ENCODE data around the gene DGKI. TPM values are rescaled to one million over a fixed set of nuclear protein-coding genes. Genes with fewer than 3 reads are reported as not detected.

DGKI gene
- total and polyA plus RNA-seq, 9 of the 15 experiments (the other 6 are each of a cell fraction or from before 2014, with no cell fraction given) = 0.11 to 0.54 (median 0.15) TPM; not detected in 5

DNA sequence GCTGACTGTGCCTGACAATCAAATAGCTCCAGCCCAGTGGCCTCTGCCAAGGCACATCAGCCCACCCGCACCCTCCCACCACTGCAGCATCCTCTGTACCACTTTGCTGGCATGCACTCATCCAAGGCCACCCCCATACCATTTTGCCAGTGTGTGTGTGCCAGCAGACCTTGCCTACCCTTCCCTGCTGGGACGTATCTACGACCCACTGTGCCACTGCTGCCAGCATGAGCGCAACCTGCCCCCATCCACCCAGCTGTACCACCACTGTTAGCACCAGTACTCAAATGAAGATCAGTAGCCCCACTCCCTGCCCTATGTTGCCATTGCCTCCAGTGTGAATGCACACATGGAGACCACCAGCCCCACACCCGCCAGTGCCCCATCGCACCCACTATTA, 353.9 kb downstream of the DGKI start:
- no peak overlapping the region for H3K9ac ChIP-seq (ENCODE audit: insufficient read depth in 1 of 2, low read depth in 2 of 2, low read length in 2 of 2)
- CTCF ChIA-PET (ENCODE audit: low intra/inter-chr PET ratio) = no interaction called here
- no peaks in the 10 kb centered on the region for H3K9me1 ChIP-seq (ENCODE audit: control insufficient read depth, insufficient read depth, low read length)
- FAIRE-seq = no peak
- no peak overlapping the region for H2AFZ ChIP-seq (ENCODE audit: low read depth, low read length)
- no peak overlapping the region for H3K4me2 ChIP-seq (ENCODE audit: insufficient read depth, low read length)
- TF ChIP-seq NCOA2 (IDR thresholded peaks at IDR 0.05; ENCODE audit: partially characterized antibody in 2 of 2) = no peak
- TF ChIP-seq ETV6 (IDR thresholded peaks at IDR 0.05; ENCODE audit: borderline replicate concordance in 1 of 2, low read depth in 2 of 2, low read length in 1 of 2) = no peak
- no peak for TF ChIP-seq ETV6 (CRISPR knock-in tag; IDR thresholded peaks at IDR 0.05; ENCODE audit: borderline replicate concordance)
- no peak for TF ChIP-seq NR2C2 (CRISPR knock-in tag; IDR thresholded peaks at IDR 0.05)
- no peak for TF ChIP-seq NR2C2 (tag; IDR thresholded peaks at IDR 0.05)
- TF ChIP-seq, protein P1, sequence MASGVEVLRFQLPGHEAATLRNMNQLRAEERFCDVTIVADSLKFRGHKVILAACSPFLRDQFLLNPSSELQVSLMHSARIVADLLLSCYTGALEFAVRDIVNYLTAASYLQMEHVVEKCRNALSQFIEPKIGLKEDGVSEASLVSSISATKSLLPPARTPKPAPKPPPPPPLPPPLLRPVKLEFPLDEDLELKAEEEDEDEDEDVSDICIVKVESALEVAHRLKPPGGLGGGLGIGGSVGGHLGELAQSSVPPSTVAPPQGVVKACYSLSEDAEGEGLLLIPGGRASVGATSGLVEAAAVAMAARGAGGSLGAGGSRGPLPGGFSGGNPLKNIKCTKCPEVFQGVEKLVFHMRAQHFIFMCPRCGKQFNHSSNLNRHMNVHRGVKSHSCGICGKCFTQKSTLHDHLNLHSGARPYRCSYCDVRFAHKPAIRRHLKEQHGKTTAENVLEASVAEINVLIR (CRISPR knock-in tag; IDR thresholded peaks at IDR 0.05) = no peak
- no peak for TF ChIP-seq EP400 (IDR thresholded peaks at IDR 0.05)
- no peak for TF ChIP-seq CSDE1 (IDR thresholded peaks at IDR 0.05)
- TF ChIP-seq, protein P2, sequence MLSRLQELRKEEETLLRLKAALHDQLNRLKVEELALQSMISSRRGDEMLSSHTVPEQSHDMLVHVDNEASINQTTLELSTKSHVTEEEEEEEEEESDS (CRISPR knock-in tag; IDR thresholded peaks at IDR 0.05) = no peak
- no peak for TF ChIP-seq EHMT2 (IDR thresholded peaks at IDR 0.05)
- TF ChIP-seq ATF7 (IDR thresholded peaks at IDR 0.05) = no peak
- TF ChIP-seq PRPF4 (IDR thresholded peaks at IDR 0.05; ENCODE audit: insufficient read depth, low read depth, low read length, poor library complexity, severe bottlenecking) = no peak
- TF ChIP-seq ELF2 (CRISPR knock-in tag; IDR thresholded peaks at IDR 0.05) = no peak
- TF ChIP-seq, protein P3, sequence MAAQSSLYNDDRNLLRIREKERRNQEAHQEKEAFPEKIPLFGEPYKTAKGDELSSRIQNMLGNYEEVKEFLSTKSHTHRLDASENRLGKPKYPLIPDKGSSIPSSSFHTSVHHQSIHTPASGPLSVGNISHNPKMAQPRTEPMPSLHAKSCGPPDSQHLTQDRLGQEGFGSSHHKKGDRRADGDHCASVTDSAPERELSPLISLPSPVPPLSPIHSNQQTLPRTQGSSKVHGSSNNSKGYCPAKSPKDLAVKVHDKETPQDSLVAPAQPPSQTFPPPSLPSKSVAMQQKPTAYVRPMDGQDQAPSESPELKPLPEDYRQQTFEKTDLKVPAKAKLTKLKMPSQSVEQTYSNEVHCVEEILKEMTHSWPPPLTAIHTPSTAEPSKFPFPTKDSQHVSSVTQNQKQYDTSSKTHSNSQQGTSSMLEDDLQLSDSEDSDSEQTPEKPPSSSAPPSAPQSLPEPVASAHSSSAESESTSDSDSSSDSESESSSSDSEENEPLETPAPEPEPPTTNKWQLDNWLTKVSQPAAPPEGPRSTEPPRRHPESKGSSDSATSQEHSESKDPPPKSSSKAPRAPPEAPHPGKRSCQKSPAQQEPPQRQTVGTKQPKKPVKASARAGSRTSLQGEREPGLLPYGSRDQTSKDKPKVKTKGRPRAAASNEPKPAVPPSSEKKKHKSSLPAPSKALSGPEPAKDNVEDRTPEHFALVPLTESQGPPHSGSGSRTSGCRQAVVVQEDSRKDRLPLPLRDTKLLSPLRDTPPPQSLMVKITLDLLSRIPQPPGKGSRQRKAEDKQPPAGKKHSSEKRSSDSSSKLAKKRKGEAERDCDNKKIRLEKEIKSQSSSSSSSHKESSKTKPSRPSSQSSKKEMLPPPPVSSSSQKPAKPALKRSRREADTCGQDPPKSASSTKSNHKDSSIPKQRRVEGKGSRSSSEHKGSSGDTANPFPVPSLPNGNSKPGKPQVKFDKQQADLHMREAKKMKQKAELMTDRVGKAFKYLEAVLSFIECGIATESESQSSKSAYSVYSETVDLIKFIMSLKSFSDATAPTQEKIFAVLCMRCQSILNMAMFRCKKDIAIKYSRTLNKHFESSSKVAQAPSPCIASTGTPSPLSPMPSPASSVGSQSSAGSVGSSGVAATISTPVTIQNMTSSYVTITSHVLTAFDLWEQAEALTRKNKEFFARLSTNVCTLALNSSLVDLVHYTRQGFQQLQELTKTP (IDR thresholded peaks at IDR 0.05; ENCODE audit: low read depth in 1 of 2, partially characterized antibody in 2 of 2) = no peak
- TF ChIP-seq ILF3 (IDR thresholded peaks at IDR 0.05; ENCODE audit: borderline replicate concordance) = no peak
- TF ChIP-seq ZNF253 (CRISPR knock-in tag; conservative IDR thresholded peaks at IDR 0.05) = no peak
- TF ChIP-seq GATAD2B (IDR thresholded peaks at IDR 0.05; ENCODE audit: borderline replicate concordance) = no peak
- TF ChIP-seq ADNP (tag; IDR thresholded peaks at IDR 0.05) = no peak
- no peak for TF ChIP-seq RBFOX2 (IDR thresholded peaks at IDR 0.05; ENCODE audit: low read depth, low read length)
- TF ChIP-seq NR3C1 (CRISPR knock-in tag; IDR thresholded peaks at IDR 0.05) = no peak
- in situ Hi-C loops (cut with MboI) = no loop called here
- intact Hi-C loops (cut with micrococcal nuclease) = no loop called here
- no peak for DNase-seq (ENCODE audit: extremely low read depth in 1 of 4, low spot score in 3 of 4)
- no peaks in the 10 kb centered on the region for H3K4me1 ChIP-seq (replicated peaks in 1 of 2; ENCODE audit: control insufficient read depth in 2 of 2, insufficient read depth in 2 of 2, low read length in 2 of 2)
- BruUV-seq (replicated peaks) = no TSS peak
- no peaks in the 10 kb centered on the region for H4K20me1 ChIP-seq (replicated peaks; ENCODE audit: control insufficient read depth, insufficient read depth, low read length)
- ATAC-seq = no peak
- H3K9me3 ChIP-seq (replicated peaks; ENCODE audit: control insufficient read depth, insufficient read depth, low read depth, low read length) = no peaks in the 10 kb centered on the region
- WGBS (ENCODE audit: insufficient coverage, low coverage, missing lambda C conversion rate) = 0% methylated on average over 6 of the region's 6 CpGs
- no peak overlapping the region for H3K4me3 ChIP-seq
- no peak overlapping the region for H3K27ac ChIP-seq (ENCODE audit: extremely low read depth, low read depth, low read length)
- H3K36me3 ChIP-seq (ENCODE audit: control insufficient read depth, insufficient read depth, low read length) = no peaks in the 10 kb centered on the region
- H3K79me2 ChIP-seq (ENCODE audit: control insufficient read depth, insufficient read depth, low read length) = no peaks in the 10 kb centered on the region
- no peaks in the 10 kb centered on the region for H3K27me3 ChIP-seq (ENCODE audit: control insufficient read depth in 2 of 2, insufficient read depth in 2 of 2, low read length in 2 of 2)
- POLR2A ChIA-PET = interaction anchor here (1.3 kb wide), 1 partner anchor 27 kb away, joined by 3 read pairs; no protein-coding TSS in a partner anchor
